ENCODE measurements around the gene HARS1.
"Not testable (repeated sequence)": the region's sequence is repeated elsewhere in the genome, so short reads cannot be mapped to it uniquely, and the experiment has no call there.

HARS1 gene

DNA sequence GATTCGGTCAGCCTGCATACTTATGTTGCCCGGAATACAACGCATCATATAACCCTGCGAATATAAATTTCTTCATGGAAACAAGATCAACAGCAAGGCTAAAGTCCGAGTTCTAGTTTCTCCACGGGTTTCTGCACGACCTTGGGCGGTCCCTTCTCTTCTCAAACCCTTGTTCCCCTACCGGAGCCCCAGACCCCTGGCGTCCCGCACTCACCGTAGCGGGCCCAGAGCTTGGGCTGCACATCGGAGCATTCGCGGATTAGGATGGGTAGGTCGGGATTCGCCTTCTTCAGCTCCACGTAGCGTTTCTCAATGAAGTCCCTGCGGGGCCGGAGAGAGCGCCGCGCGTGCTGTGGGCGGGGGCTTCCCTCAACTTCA lies 44.1 kb downstream of the HARS1 start:
- no peak for TF ChIP-seq EZH2 (IDR thresholded peaks at IDR 0.05; ENCODE audit: borderline replicate concordance, low read depth, low read length, severe bottlenecking)
- TF ChIP-seq, protein P1, sequence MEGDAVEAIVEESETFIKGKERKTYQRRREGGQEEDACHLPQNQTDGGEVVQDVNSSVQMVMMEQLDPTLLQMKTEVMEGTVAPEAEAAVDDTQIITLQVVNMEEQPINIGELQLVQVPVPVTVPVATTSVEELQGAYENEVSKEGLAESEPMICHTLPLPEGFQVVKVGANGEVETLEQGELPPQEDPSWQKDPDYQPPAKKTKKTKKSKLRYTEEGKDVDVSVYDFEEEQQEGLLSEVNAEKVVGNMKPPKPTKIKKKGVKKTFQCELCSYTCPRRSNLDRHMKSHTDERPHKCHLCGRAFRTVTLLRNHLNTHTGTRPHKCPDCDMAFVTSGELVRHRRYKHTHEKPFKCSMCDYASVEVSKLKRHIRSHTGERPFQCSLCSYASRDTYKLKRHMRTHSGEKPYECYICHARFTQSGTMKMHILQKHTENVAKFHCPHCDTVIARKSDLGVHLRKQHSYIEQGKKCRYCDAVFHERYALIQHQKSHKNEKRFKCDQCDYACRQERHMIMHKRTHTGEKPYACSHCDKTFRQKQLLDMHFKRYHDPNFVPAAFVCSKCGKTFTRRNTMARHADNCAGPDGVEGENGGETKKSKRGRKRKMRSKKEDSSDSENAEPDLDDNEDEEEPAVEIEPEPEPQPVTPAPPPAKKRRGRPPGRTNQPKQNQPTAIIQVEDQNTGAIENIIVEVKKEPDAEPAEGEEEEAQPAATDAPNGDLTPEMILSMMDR (IDR thresholded peaks at IDR 0.05; ENCODE audit: borderline replicate concordance, extremely low read depth, low read length, poor library complexity, severe bottlenecking), result no peak
- Histone ChIP-seq H3K4me2 (ENCODE audit: insufficient read depth, low read length) (peak overlapping the region; percentile 94), H3K4me1 (ENCODE audit: insufficient read depth, low read length) (peaks cover 55% of the 10 kb centered on the region), H3K36me3 (ENCODE audit: insufficient read depth, low read length) (peaks cover 69% of the 10 kb centered on the region), H2AFZ (ENCODE audit: low read depth, low read length) (peak overlapping the region; percentile 94), H3K9me3 (ENCODE audit: insufficient read depth, low read length, severe bottlenecking) (no peaks in the 10 kb centered on the region), H4K20me1 (ENCODE audit: insufficient read depth, low read length) (peaks cover 7% of the 10 kb centered on the region; the same call in 1 of the 2 replicates), H3K27me3 (ENCODE audit: insufficient read depth, low read length, poor library complexity) (no peaks in the 10 kb centered on the region), H3K27ac (ENCODE audit: low read length) (peak overlapping the region; percentile 93), H3K4me3 (ENCODE audit: low read depth in 1 of 2, low read length in 2 of 2) (peak overlapping the region; percentile 91 to 98), H3K79me2 (ENCODE audit: insufficient read depth, low read length) (peaks cover 66% of the 10 kb centered on the region), H3K9ac (ENCODE audit: low read depth, low read length) (peak overlapping the region; percentile 89)
- ATAC-seq (ENCODE audit: insufficient read depth, low read depth), result peak; percentile 41
- no peak for DNase-seq

DNA sequence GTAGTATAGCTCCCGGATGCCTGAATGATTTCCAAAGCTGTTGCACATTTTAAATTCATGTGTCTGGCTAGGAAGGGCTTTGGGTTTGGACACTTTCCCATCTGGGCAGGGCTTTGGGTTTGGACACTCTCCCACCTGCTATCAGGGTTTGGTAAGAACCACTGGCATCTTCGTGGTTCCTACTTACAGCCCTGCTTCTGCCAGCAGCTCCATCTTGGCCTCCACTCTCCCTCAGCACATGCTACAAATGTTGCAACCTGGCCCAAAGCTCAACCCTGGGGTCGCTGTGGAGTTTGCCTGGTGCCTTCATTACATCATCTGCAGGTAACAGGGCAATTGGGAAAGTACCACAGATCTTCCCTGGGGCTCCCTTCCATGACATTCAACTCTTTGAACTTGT lies 48.5 kb downstream of the HARS1 start:
- H3K4me1 ChIP-seq (ENCODE audit: insufficient read depth, low read length), result peaks cover 67% of the 10 kb centered on the region
- H3K36me3 ChIP-seq (ENCODE audit: insufficient read depth, low read length), result peaks cover 52% of the 10 kb centered on the region
- no peaks in the 10 kb centered on the region for H3K9me3 ChIP-seq (ENCODE audit: insufficient read depth, low read length, severe bottlenecking)
- H3K27ac ChIP-seq (ENCODE audit: low read length), result no peak overlapping the region
- peaks cover 7% of the 10 kb centered on the region; the same call in 1 of the 2 replicates for H4K20me1 ChIP-seq (ENCODE audit: insufficient read depth, low read length)
- peaks cover 65% of the 10 kb centered on the region for H3K79me2 ChIP-seq (ENCODE audit: insufficient read depth, low read length)
- H2AFZ ChIP-seq (ENCODE audit: low read depth, low read length), result no peak overlapping the region
- H3K9ac ChIP-seq (ENCODE audit: low read depth, low read length), result no peak overlapping the region
- H3K4me3 ChIP-seq (ENCODE audit: low read depth in 1 of 2, low read length in 2 of 2), result no peak overlapping the region
- H3K4me2 ChIP-seq (ENCODE audit: insufficient read depth, low read length), result no peak overlapping the region
- no peak for DNase-seq
- TF ChIP-seq, protein P1 (IDR thresholded peaks at IDR 0.05; ENCODE audit: borderline replicate concordance, extremely low read depth, low read length, poor library complexity, severe bottlenecking), result no peak
- TF ChIP-seq EZH2 (IDR thresholded peaks at IDR 0.05; ENCODE audit: borderline replicate concordance, low read depth, low read length, severe bottlenecking), result no peak
- ATAC-seq (ENCODE audit: insufficient read depth, low read depth), result no peak
- H3K27me3 ChIP-seq (ENCODE audit: insufficient read depth, low read length, poor library complexity), result no peaks in the 10 kb centered on the region

DNA sequence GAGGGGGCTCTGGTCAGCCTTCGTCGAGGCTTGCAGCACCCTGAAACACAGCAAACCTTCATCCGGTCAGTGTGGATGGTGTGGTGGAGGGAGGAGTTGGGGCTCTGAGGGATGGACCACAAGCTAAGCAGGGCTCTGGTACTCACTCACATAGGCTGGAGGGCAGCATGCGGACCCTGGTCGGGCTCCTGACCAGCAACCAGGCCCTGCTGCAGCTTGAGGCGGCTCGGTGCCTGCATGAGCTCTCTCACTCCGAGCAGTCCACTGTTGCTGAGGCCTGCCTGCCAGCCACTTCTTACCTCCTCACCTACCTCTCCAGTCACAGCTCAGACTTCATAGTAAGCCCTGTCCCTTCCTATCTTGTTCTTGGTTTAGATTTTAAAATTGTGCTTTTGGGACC lies 49.5 kb downstream of the HARS1 start:
- peaks cover 56% of the 10 kb centered on the region for H3K79me2 ChIP-seq (ENCODE audit: insufficient read depth, low read length)
- peaks cover 5% of the 10 kb centered on the region; the same call in 1 of the 2 replicates for H4K20me1 ChIP-seq (ENCODE audit: insufficient read depth, low read length)
- no peak for DNase-seq
- peak overlapping the region; percentile 88; the same call in 1 of the 2 replicates for H3K4me2 ChIP-seq (ENCODE audit: insufficient read depth, low read length)
- no peak overlapping the region for H3K27ac ChIP-seq (ENCODE audit: low read length)
- H2AFZ ChIP-seq (ENCODE audit: low read depth, low read length), result no peak overlapping the region
- no peak overlapping the region for H3K9ac ChIP-seq (ENCODE audit: low read depth, low read length)
- H3K4me1 ChIP-seq (ENCODE audit: insufficient read depth, low read length), result peaks cover 65% of the 10 kb centered on the region
- no peak overlapping the region for H3K4me3 ChIP-seq (ENCODE audit: low read depth in 1 of 2, low read length in 2 of 2)
- no peak for TF ChIP-seq EZH2 (IDR thresholded peaks at IDR 0.05; ENCODE audit: borderline replicate concordance, low read depth, low read length, severe bottlenecking)
- no peak for ATAC-seq (ENCODE audit: insufficient read depth, low read depth)
- H3K27me3 ChIP-seq (ENCODE audit: insufficient read depth, low read length, poor library complexity), result no peaks in the 10 kb centered on the region
- peaks cover 46% of the 10 kb centered on the region for H3K36me3 ChIP-seq (ENCODE audit: insufficient read depth, low read length)
- H3K9me3 ChIP-seq (ENCODE audit: insufficient read depth, low read length, severe bottlenecking), result no peaks in the 10 kb centered on the region

DNA sequence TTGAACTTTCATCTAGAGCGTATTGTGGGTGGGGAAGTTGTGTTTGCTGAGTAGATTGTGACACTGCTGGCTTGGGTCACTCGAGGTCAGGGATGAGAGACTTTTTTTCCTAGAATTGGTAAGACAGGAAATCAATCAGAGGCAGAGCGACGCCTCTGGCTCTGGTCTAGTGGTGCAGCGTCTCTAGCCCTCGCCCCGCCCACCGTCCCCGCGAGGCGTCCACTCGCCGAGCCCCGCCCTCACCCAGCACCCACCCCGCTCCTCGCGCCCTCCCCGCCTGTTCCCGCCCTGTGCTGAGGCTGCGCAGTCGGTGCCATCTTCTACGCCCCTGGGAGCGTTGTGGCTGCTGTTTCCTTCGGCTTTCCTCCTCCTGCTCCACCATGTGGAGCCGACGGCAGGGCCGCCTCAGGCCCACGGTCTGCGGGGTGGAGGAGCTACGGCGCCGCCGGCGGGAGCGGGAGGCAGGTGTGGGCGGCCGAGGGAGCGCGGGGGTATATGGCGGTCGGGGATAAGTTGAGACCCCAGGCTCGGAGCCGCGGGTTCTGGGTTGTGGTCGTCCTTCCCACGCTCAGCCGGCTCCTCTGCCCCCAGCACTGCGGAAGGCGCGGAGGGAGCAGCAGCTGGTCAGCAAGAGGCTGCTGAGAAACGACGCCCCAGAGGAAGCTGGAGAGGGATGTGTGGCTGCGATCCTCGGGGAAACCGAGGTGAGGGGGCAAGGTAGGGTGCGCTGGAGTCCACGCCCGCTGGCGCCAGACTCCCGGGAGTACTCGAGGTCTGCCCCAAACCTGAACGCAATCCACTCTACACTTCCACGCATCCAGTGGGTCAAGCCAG lies 51.8 kb downstream of the HARS1 start, which contains the start of gene TMCO6:
TMCO6 (plus strand) TSS at position 304 of the 834 bp plus-strand sequence; CDS start at position 381, 77 bp downstream.
- H3K4me3 ChIP-seq (ENCODE audit: low read depth in 1 of 2, low read length in 2 of 2), result peak within 1 kb of the TSS; percentile 55 to 86; a peak in 3 of 4 replicates
- H2AFZ ChIP-seq (ENCODE audit: low read depth, low read length), result peak within 1 kb of the TSS; percentile 96
- H3K9ac ChIP-seq (ENCODE audit: low read depth, low read length), result peak within 1 kb of the TSS; percentile 85
- H3K27me3 ChIP-seq (ENCODE audit: insufficient read depth, low read length, poor library complexity), result no peaks in the 10 kb centered on the region
- DNase-seq (peak; percentile 97), ATAC-seq (ENCODE audit: insufficient read depth, low read depth) (peak; percentile 93)
- peak within 1 kb of the TSS; percentile 88 for H3K4me2 ChIP-seq (ENCODE audit: insufficient read depth, low read length)
- H3K27ac ChIP-seq (ENCODE audit: low read length), result peak within 1 kb of the TSS; percentile 91
- peaks cover 32% of the 10 kb centered on the region for H3K36me3 ChIP-seq (ENCODE audit: insufficient read depth, low read length)
- no peaks in the 10 kb centered on the region for H4K20me1 ChIP-seq (ENCODE audit: insufficient read depth, low read length)
- H3K79me2 ChIP-seq (ENCODE audit: insufficient read depth, low read length), result peaks cover 34% of the 10 kb centered on the region
- H3K4me1 ChIP-seq (ENCODE audit: insufficient read depth, low read length), result peaks cover 42% of the 10 kb centered on the region
- TF ChIP-seq EZH2 (IDR thresholded peaks at IDR 0.05; ENCODE audit: borderline replicate concordance, low read depth, low read length, severe bottlenecking), result no peak
- TF ChIP-seq, protein P1 (IDR thresholded peaks at IDR 0.05; ENCODE audit: borderline replicate concordance, extremely low read depth, low read length, poor library complexity, severe bottlenecking), result peak; percentile 71
- no peaks in the 10 kb centered on the region for H3K9me3 ChIP-seq (ENCODE audit: insufficient read depth, low read length, severe bottlenecking)

DNA sequence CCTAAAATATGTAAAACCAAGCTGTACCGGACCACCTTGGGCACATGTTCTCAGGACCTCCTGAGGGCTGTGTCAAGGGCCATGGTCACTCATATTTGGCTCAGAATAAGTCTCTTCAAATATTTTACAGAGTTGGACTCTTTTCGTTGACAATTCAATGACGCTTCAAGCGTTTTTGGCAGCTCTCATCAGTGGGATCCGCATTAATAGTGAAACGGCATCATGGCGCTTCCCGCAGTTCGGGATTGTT lies 52.3 kb downstream of the HARS1 start:
- peak overlapping the region; percentile 91 for H3K27ac ChIP-seq (ENCODE audit: low read length)
- H3K4me3 ChIP-seq (ENCODE audit: low read depth in 1 of 2, low read length in 2 of 2), result peak overlapping the region; percentile 12 to 86; a peak in 3 of 4 replicates
- ATAC-seq (ENCODE audit: insufficient read depth, low read depth), result not testable (repeated sequence)

More for the DNA sequence above, 52.3 kb downstream of the HARS1 start:
- peaks cover 26% of the 10 kb centered on the region for H3K36me3 ChIP-seq (ENCODE audit: insufficient read depth, low read length)
- H3K79me2 ChIP-seq (ENCODE audit: insufficient read depth, low read length), result peaks cover 30% of the 10 kb centered on the region
- peak overlapping the region; percentile 88 for H3K4me2 ChIP-seq (ENCODE audit: insufficient read depth, low read length)
- not testable (repeated sequence) for DNase-seq; H3K27me3 ChIP-seq (ENCODE audit: insufficient read depth, low read length, poor library complexity); H3K9me3 ChIP-seq (ENCODE audit: insufficient read depth, low read length, severe bottlenecking); H4K20me1 ChIP-seq (ENCODE audit: insufficient read depth, low read length)
- H3K4me1 ChIP-seq (ENCODE audit: insufficient read depth, low read length), result peaks cover 40% of the 10 kb centered on the region
- H2AFZ ChIP-seq (ENCODE audit: low read depth, low read length), result peak overlapping the region; percentile 96
- peak overlapping the region; percentile 85 for H3K9ac ChIP-seq (ENCODE audit: low read depth, low read length)

Data from DND-41 (cell line).